Measurements from ENCODE around the gene INSIG1.

Gene INSIG1

DNA sequence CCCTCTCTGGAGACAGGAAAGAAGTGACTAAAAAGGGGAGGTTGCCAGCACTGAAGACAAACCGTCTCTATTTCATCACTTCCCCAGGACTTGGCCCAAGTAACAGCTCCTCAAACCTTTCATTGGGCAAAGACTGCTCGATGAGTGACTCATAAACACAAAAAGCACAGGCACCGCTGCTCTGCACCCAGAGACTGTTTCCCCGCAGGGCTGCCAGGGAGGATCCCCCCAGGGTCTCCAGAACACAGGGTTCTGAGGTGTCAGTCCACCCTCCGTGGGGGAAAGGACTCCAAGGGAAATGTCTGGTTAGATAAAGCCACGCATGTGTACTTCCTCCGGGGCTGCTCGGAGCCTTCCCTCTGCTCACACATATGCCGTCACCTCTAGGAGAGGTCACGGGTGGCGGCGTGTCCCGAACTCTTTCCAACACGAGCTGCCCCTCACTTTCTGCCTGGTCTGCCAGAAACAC, 59.9 kb downstream of the INSIG1 start:
- Histone ChIP-seq H3K4me3 (no peak overlapping the region), H3K27ac (no peak overlapping the region)

GRCh38 chr7:155358066-155358947, 60.6 kb downstream of the INSIG1 start:
- H3K27ac ChIP-seq: no peak overlapping the region
- no peak overlapping the region for H3K4me3 ChIP-seq

DNA sequence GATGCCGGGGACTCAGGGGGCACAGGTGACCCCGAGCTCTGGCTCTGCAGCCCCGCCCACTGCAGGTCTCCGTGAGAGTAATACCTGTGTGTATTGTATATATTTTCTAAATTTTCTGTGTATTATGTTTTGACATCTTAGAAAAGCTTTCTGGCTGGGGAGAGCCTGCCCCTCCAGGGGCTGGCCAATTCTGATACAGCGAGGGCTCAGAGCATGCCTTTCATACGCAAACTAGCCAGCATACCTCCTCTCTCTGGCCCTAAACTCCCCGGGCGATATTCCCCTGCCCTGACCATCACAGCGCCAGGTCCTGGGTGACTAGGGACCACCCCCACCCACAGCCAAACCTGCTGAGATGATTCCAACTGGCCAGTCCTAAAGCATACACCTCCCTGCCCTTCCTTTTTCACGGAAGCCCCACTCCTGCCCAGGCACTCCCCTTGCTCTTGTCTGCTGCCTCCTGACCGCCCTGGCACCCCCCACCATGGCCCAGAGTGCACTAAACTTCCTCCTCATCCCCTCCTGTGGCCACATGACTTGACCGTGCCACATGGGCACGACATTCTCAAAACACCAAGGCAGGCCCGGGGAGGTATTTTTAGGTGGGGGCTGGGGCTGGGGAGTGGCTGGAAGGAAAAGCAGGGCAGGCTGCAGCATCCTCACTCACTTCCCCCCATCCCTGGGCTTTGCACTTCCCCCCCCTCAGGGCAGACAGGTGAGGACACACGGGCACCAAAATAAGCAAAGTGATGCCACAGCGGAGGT, 61.5 kb downstream of the INSIG1 start:
- Histone ChIP-seq H3K4me3 (no peak overlapping the region), H3K27ac (no peak overlapping the region)
